Measurements from ENCODE around the gene DAD1. TPM values are rescaled to one million over a fixed set of nuclear protein-coding genes. Genes with fewer than 3 reads are reported as not detected.
"Not testable (repeated sequence)": the region's sequence is repeated elsewhere in the genome, so short reads cannot be mapped to it uniquely, and the experiment has no call there.

DAD1 gene
- total and polyA plus RNA-seq, 3 experiments from 2014 or later = 329 to 622 (median 353) TPM

GRCh38 chr14:22626590-22626989 lies 37.6 kb upstream of the DAD1 start:
- Histone ChIP-seq H3K4me1 (ENCODE audit: insufficient read depth, low read length) (no peaks in the 10 kb centered on the region), H3K9me3 (ENCODE audit: low read length) (no peaks in the 10 kb centered on the region), H3K27ac (ENCODE audit: low read depth, low read length) (no peak overlapping the region), H3K4me3 (ENCODE audit: low read length) (no peak overlapping the region), H3K36me3 (ENCODE audit: insufficient read depth, low read length) (no peaks in the 10 kb centered on the region), H3K27me3 (ENCODE audit: insufficient read depth, low read length, poor library complexity, severe bottlenecking) (no peaks in the 10 kb centered on the region)
- H3K27me3 Mint-ChIP-seq = peaks cover 12 to 39% of the 10 kb centered on the region in 2 donors
- POLR2A ChIA-PET = no interaction called here
- CTCF ChIA-PET = no interaction called here
- no peak overlapping the region for H3K4me3 Mint-ChIP-seq
- peak overlapping the region in 1 of 8 donors; percentile 88 for H3K27ac Mint-ChIP-seq
- peaks cover 0 to 6% (median 0%) of the 10 kb centered on the region in 3 donors for H3K36me3 Mint-ChIP-seq
- H3K9me3 Mint-ChIP-seq = peaks cover 0 to 9% (median 6%) of the 10 kb centered on the region in 5 donors
- DNase-seq = no peak
- H3K4me1 Mint-ChIP-seq = no peaks in the 10 kb centered on the region

GRCh38 chr14:22623047-22623446 lies 34.0 kb upstream of the DAD1 start:
- H3K9me3 ChIP-seq (ENCODE audit: low read length) = no peaks in the 10 kb centered on the region
- DNase-seq = no peak
- H3K4me3 Mint-ChIP-seq = no peak overlapping the region
- peaks cover 0 to 2% (median 0%) of the 10 kb centered on the region in 3 donors for H3K36me3 Mint-ChIP-seq
- no peak overlapping the region for H3K27ac ChIP-seq (ENCODE audit: low read depth, low read length)
- no peak overlapping the region for H3K27ac Mint-ChIP-seq
- no peaks in the 10 kb centered on the region for H3K4me1 Mint-ChIP-seq
- CTCF ChIA-PET = no interaction called here
- no peaks in the 10 kb centered on the region for H3K9me3 Mint-ChIP-seq
- H3K36me3 ChIP-seq (ENCODE audit: insufficient read depth, low read length) = no peaks in the 10 kb centered on the region
- no peaks in the 10 kb centered on the region for H3K4me1 ChIP-seq (ENCODE audit: insufficient read depth, low read length)
- POLR2A ChIA-PET = no interaction called here
- H3K27me3 ChIP-seq (ENCODE audit: insufficient read depth, low read length, poor library complexity, severe bottlenecking) = no peaks in the 10 kb centered on the region
- no peak overlapping the region for H3K4me3 ChIP-seq (ENCODE audit: low read length)
- peaks cover 4 to 18% of the 10 kb centered on the region in 2 donors for H3K27me3 Mint-ChIP-seq

DNA sequence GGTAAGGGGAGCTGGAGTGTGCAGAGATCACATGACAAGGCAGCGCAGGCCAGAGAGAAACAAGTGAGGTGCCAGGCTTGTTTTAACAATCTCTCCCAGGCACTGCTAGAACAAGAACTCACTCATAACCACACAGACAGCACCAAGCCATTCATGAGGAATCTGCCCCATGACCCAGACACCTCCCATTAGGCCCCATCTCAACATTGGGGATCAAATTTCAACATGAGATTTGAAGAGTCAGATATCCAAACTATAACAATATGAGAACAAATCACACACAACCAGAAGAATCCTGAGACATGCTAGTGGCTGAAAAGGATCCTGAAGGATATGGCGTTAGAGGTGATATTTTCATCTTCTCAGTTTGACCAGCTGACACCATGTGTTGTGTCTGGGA lies 33.2 kb upstream of the DAD1 start:
- no peak overlapping the region for H3K27ac ChIP-seq (ENCODE audit: low read depth, low read length)
- H3K4me3 Mint-ChIP-seq = no peak overlapping the region
- no peaks in the 10 kb centered on the region for H3K4me1 ChIP-seq (ENCODE audit: insufficient read depth, low read length)
- H3K27me3 Mint-ChIP-seq = peaks cover 4 to 18% of the 10 kb centered on the region in 2 donors
- no peaks in the 10 kb centered on the region for H3K9me3 Mint-ChIP-seq
- no peaks in the 10 kb centered on the region for H3K9me3 ChIP-seq (ENCODE audit: low read length)
- no peaks in the 10 kb centered on the region for H3K36me3 ChIP-seq (ENCODE audit: insufficient read depth, low read length)
- no peak overlapping the region for H3K4me3 ChIP-seq (ENCODE audit: low read length)
- H3K4me1 Mint-ChIP-seq = no peaks in the 10 kb centered on the region
- peak overlapping the region in 1 of 8 donors; percentile 0 for H3K27ac Mint-ChIP-seq
- H3K27me3 ChIP-seq (ENCODE audit: insufficient read depth, low read length, poor library complexity, severe bottlenecking) = no peaks in the 10 kb centered on the region
- H3K36me3 Mint-ChIP-seq = peaks cover 0 to 2% (median 0%) of the 10 kb centered on the region in 3 donors
- DNase-seq = no peak
- ChIA-PET POLR2A (no interaction called here), CTCF (no interaction called here)

GRCh38 chr14:22615765-22616164 lies 26.7 kb upstream of the DAD1 start:
- H3K4me1 ChIP-seq (ENCODE audit: insufficient read depth, low read length); H3K4me1 Mint-ChIP-seq; H3K27ac Mint-ChIP-seq; CTCF ChIA-PET; POLR2A ChIA-PET; DNase-seq; H3K4me3 Mint-ChIP-seq; H3K27me3 Mint-ChIP-seq; H3K9me3 ChIP-seq (ENCODE audit: low read length); H3K27ac ChIP-seq (ENCODE audit: low read depth, low read length); H3K36me3 ChIP-seq (ENCODE audit: insufficient read depth, low read length); H3K9me3 Mint-ChIP-seq; H3K4me3 ChIP-seq (ENCODE audit: low read length); H3K27me3 ChIP-seq (ENCODE audit: insufficient read depth, low read length, poor library complexity, severe bottlenecking): not testable (repeated sequence)
- H3K36me3 Mint-ChIP-seq = peaks cover 0 to 20% (median 11%) of the 10 kb centered on the region in 3 donors

DNA sequence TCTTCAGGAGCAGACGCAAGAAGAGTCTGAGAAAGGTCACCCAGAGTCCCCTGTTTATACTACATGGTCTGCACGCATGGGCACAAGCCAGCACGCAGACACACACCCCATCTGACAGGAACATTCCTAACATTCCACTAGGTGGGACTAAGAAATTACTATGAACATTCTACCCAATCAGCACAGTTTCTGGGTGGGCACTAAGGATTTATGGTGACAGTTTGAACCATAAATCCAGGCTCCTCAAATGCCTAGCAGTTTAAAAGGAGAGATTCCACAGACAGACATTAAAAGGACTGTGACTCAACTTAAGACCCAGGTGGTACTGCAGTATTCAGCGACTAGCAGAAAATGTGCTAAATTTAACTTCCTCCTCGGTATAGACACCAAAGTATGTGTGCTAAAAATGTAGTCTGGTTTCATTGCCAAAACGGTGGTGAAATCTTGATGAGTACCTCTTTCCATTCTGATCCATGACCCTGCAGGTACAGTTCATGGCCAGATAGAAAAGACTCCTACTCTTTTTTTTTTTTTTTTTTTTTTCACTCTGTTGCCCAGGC lies 25.3 kb upstream of the DAD1 start:
- H3K4me3 ChIP-seq (ENCODE audit: low read length) = no peak overlapping the region
- ChIA-PET POLR2A (no interaction called here), CTCF (no interaction called here)
- Mint-ChIP-seq H3K4me3 (no peak overlapping the region), H3K27ac (no peak overlapping the region), H3K36me3 (peaks cover 10 to 33% (median 17%) of the 10 kb centered on the region in 3 donors), H3K9me3 (peaks cover 0 to 1% (median 0%) of the 10 kb centered on the region in 5 donors), H3K4me1 (no peaks in the 10 kb centered on the region), H3K27me3 (no peaks in the 10 kb centered on the region)
- no peaks in the 10 kb centered on the region for H3K27me3 ChIP-seq (ENCODE audit: insufficient read depth, low read length, poor library complexity, severe bottlenecking)
- DNase-seq = no peak
- H3K9me3 ChIP-seq (ENCODE audit: low read length) = no peaks in the 10 kb centered on the region
- H3K36me3 ChIP-seq (ENCODE audit: insufficient read depth, low read length) = peaks cover 7% of the 10 kb centered on the region
- H3K27ac ChIP-seq (ENCODE audit: low read depth, low read length) = no peak overlapping the region
- no peaks in the 10 kb centered on the region for H3K4me1 ChIP-seq (ENCODE audit: insufficient read depth, low read length)

GRCh38 chr14:22613736-22614239 lies 24.8 kb upstream of the DAD1 start:
- H3K4me3 ChIP-seq (ENCODE audit: low read length) = no peak overlapping the region
- peaks cover 7% of the 10 kb centered on the region for H3K36me3 ChIP-seq (ENCODE audit: insufficient read depth, low read length)
- no peak overlapping the region for H3K4me3 Mint-ChIP-seq
- no peaks in the 10 kb centered on the region for H3K4me1 Mint-ChIP-seq
- CTCF ChIA-PET = no interaction called here
- H3K9me3 ChIP-seq (ENCODE audit: low read length) = no peaks in the 10 kb centered on the region
- H3K9me3 Mint-ChIP-seq = peaks cover 0 to 1% (median 0%) of the 10 kb centered on the region in 5 donors
- H3K27me3 Mint-ChIP-seq = no peaks in the 10 kb centered on the region
- peaks cover 10 to 36% (median 17%) of the 10 kb centered on the region in 3 donors for H3K36me3 Mint-ChIP-seq
- no peak overlapping the region for H3K27ac Mint-ChIP-seq
- no peaks in the 10 kb centered on the region for H3K4me1 ChIP-seq (ENCODE audit: insufficient read depth, low read length)
- POLR2A ChIA-PET = no interaction called here
- no peaks in the 10 kb centered on the region for H3K27me3 ChIP-seq (ENCODE audit: insufficient read depth, low read length, poor library complexity, severe bottlenecking)
- DNase-seq = no peak
- H3K27ac ChIP-seq (ENCODE audit: low read depth, low read length) = no peak overlapping the region

GRCh38 chr14:22613106-22613695 lies 24.2 kb upstream of the DAD1 start:
- Mint-ChIP-seq H3K36me3 (peaks cover 10 to 40% (median 17%) of the 10 kb centered on the region in 3 donors), H3K4me3 (no peak overlapping the region), H3K27ac (peak overlapping the region in 1 of 8 donors; percentile 68), H3K9me3 (peaks cover 0 to 1% (median 0%) of the 10 kb centered on the region in 5 donors), H3K4me1 (no peaks in the 10 kb centered on the region), H3K27me3 (no peaks in the 10 kb centered on the region)
- CTCF ChIA-PET = no interaction called here
- Histone ChIP-seq H3K27me3 (ENCODE audit: insufficient read depth, low read length, poor library complexity, severe bottlenecking) (no peaks in the 10 kb centered on the region), H3K9me3 (ENCODE audit: low read length) (no peaks in the 10 kb centered on the region), H3K4me3 (ENCODE audit: low read length) (no peak overlapping the region), H3K27ac (ENCODE audit: low read depth, low read length) (no peak overlapping the region), H3K4me1 (ENCODE audit: insufficient read depth, low read length) (no peaks in the 10 kb centered on the region), H3K36me3 (ENCODE audit: insufficient read depth, low read length) (peaks cover 7% of the 10 kb centered on the region)
- POLR2A ChIA-PET = no interaction called here
- no peak for DNase-seq

DNA sequence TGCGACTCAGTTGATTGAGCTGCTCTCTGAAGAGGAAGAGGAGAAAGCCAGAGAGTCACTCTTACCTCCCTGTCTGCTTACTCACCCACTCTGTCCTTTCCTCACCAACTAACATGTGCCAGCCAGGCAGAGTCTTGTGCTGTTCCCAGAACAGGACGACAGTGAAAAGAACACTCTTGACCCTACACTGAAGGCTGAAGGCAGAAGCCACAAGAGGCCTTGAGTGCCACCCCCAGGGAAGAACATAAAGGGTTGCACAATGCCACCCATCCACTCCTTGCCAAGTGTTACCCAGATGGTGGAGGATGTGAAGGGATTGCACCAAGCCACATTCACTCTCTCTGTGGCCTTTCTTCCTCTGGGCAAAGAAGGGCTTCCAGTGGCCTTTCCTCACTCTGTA lies 21.9 kb upstream of the DAD1 start:
- H3K36me3 ChIP-seq (ENCODE audit: insufficient read depth, low read length) = peaks cover 11% of the 10 kb centered on the region
- H3K4me3 ChIP-seq (ENCODE audit: low read length) = no peak overlapping the region
- no peak overlapping the region for H3K4me3 Mint-ChIP-seq
- CTCF ChIA-PET = no interaction called here
- H3K9me3 Mint-ChIP-seq = no peaks in the 10 kb centered on the region
- no peaks in the 10 kb centered on the region for H3K27me3 Mint-ChIP-seq
- H3K4me1 Mint-ChIP-seq = no peaks in the 10 kb centered on the region
- DNase-seq = no peak
- no peaks in the 10 kb centered on the region for H3K9me3 ChIP-seq (ENCODE audit: low read length)
- no peaks in the 10 kb centered on the region for H3K27me3 ChIP-seq (ENCODE audit: insufficient read depth, low read length, poor library complexity, severe bottlenecking)
- no peak overlapping the region for H3K27ac ChIP-seq (ENCODE audit: low read depth, low read length)
- POLR2A ChIA-PET = no interaction called here
- H3K36me3 Mint-ChIP-seq = peaks cover 14 to 62% (median 26%) of the 10 kb centered on the region in 3 donors
- no peak overlapping the region for H3K27ac Mint-ChIP-seq
- no peaks in the 10 kb centered on the region for H3K4me1 ChIP-seq (ENCODE audit: insufficient read depth, low read length)
